Thymus (tissue), 11 donors: ENCODE results near the gene HECTD3. TPM values are rescaled to one million over a fixed set of nuclear protein-coding genes. Genes with fewer than 3 reads are reported as not detected.

Experiments used
- DNase-seq, 9 donors: peaks; one replicate each; pipeline ENCODE4 v3.0.0-alpha.2; 2013; ENCODE audit warnings: low spot score in 9 of 9, low read depth in 6 of 9, missing footprints in 1 of 9
- H3K27ac ChIP-seq, 2 donors: one replicate each; pipeline ENCODE4 v1.5.1; 2013; ENCODE audit warnings: control low read depth in 1 of 2, low read depth in 1 of 2, low read length in 1 of 2, mild to moderate bottlenecking in 1 of 2, moderate library complexity in 1 of 2
- H3K27me3 ChIP-seq, 2 donors: one replicate each; pipeline ENCODE4 v1.5.1; 2013; ENCODE audit warnings: low read length in 1 of 2; ENCODE audit not compliant: control insufficient read depth in 2 of 2, insufficient read depth in 1 of 2
- H3K36me3 ChIP-seq, 2 donors: one replicate each; pipeline ENCODE4 v1.5.1; 2013; ENCODE audit warnings: low read length in 1 of 2, mild to moderate bottlenecking in 1 of 2, moderate library complexity in 1 of 2; ENCODE audit not compliant: control insufficient read depth in 2 of 2, insufficient read depth in 2 of 2
- H3K4me1 ChIP-seq, 2 donors: one replicate each; pipeline ENCODE4 v1.5.1; 2013; ENCODE audit warnings: low read length in 2 of 2; ENCODE audit not compliant: control insufficient read depth in 2 of 2, insufficient read depth in 2 of 2
- H3K4me3 ChIP-seq, 2 donors: one replicate each; pipeline ENCODE4 v1.5.1; 2013; ENCODE audit warnings: low read length in 2 of 2, control low read depth in 1 of 2, mild to moderate bottlenecking in 1 of 2
- H3K9me3 ChIP-seq, 2 donors: one replicate each; pipeline ENCODE4 v1.5.1; 2013; ENCODE audit warnings: low read length in 1 of 2, mild to moderate bottlenecking in 1 of 2; ENCODE audit not compliant: control insufficient read depth in 2 of 2, insufficient read depth in 1 of 2
- WGBS: extraction: QIAGEN DNeasy Blood & Tissue Kit; methylation state at CpG from one replicate; pipeline ENCODE4 v1.1.7; 2013; 5-methylcytosine and 5-hydroxymethylcytosine counted together
- polyA plus RNA-seq: library from polyadenylated mRNA; stranded (reverse); fragments of 200-250 nt; gene quantifications from one replicate; pipeline ENCODE4 v1.2.3, GENCODE V29; 2013
- total RNA-seq: library from RNA; stranded (reverse); fragments of 120-200 nt; gene quantifications from one replicate; pipeline ENCODE4 v1.2.4, GENCODE V29; 2013
- donor health status: healthy.

HECTD3 gene
- total and polyA plus RNA-seq, 2 donors: 8.0 to 22.5 TPM

GRCh38 chr1:45038661-45039364, 27.7 kb upstream of the HECTD3 start:
- WGBS: 98% methylated on average over 8 of the region's 8 CpGs
- no peaks in the 10 kb centered on the region for H3K36me3 ChIP-seq

GRCh38 chr1:45038240-45038639, 27.1 kb upstream of the HECTD3 start:
- over 99% methylated on average over 2 of the region's 2 CpGs for WGBS
- DNase-seq: no peak
- Histone ChIP-seq H3K4me3 (no peak overlapping the region), H3K4me1 (no peaks in the 10 kb centered on the region), H3K27ac (no peak overlapping the region), H3K9me3 (no peaks in the 10 kb centered on the region), H3K36me3 (no peaks in the 10 kb centered on the region), H3K27me3 (no peaks in the 10 kb centered on the region)

More at GRCh38 chr1:45038661-45039364, 27.7 kb upstream of the HECTD3 start:
- no peak overlapping the region for H3K27ac ChIP-seq
- H3K27me3 ChIP-seq: no peaks in the 10 kb centered on the region
- no peaks in the 10 kb centered on the region for H3K4me1 ChIP-seq
- no peak overlapping the region for H3K4me3 ChIP-seq
- H3K9me3 ChIP-seq: no peaks in the 10 kb centered on the region
- no peak for DNase-seq

- Histone ChIP-seq H3K36me3 (no peaks in the 10 kb centered on the region), H3K27me3 (no peaks in the 10 kb centered on the region), H3K9me3 (no peaks in the 10 kb centered on the region), H3K27ac (no peak overlapping the region), H3K4me1 (no peaks in the 10 kb centered on the region), H3K4me3 (no peak overlapping the region)
- DNase-seq: no peak
Measured at GRCh38 chr1:45037456-45037855, 26.3 kb upstream of the HECTD3 start.

- WGBS: 95% methylated on average over 7 of the region's 7 CpGs
- Histone ChIP-seq H3K4me1 (no peaks in the 10 kb centered on the region), H3K9me3 (no peaks in the 10 kb centered on the region), H3K27me3 (no peaks in the 10 kb centered on the region), H3K36me3 (no peaks in the 10 kb centered on the region), H3K4me3 (no peak overlapping the region), H3K27ac (no peak overlapping the region)
- no peak for DNase-seq
Measured at GRCh38 chr1:45035631-45036301, 24.6 kb upstream of the HECTD3 start.

GRCh38 chr1:45033356-45033755, 22.2 kb upstream of the HECTD3 start:
- DNase-seq: peak in 1 of 9 donors; percentile 36
- H3K4me3 ChIP-seq: no peak overlapping the region
- no peaks in the 10 kb centered on the region for H3K9me3 ChIP-seq
- no peaks in the 10 kb centered on the region for H3K4me1 ChIP-seq
- no peaks in the 10 kb centered on the region for H3K27me3 ChIP-seq
- no peak overlapping the region for H3K27ac ChIP-seq
- H3K36me3 ChIP-seq: no peaks in the 10 kb centered on the region
- 99% methylated on average over 1 of the region's 1 CpG for WGBS

- no peak for DNase-seq
- 74% methylated on average over 2 of the region's 2 CpGs for WGBS
- H3K9me3 ChIP-seq: no peaks in the 10 kb centered on the region
- H3K4me1 ChIP-seq: no peaks in the 10 kb centered on the region
- H3K4me3 ChIP-seq: no peak overlapping the region
- no peaks in the 10 kb centered on the region for H3K27me3 ChIP-seq
- H3K36me3 ChIP-seq: no peaks in the 10 kb centered on the region
- H3K27ac ChIP-seq: no peak overlapping the region
Measured at GRCh38 chr1:45032837-45033236, 21.7 kb upstream of the HECTD3 start.

- 100% methylated on average over 1 of the region's 1 CpG for WGBS
- no peak overlapping the region for H3K27ac ChIP-seq
- H3K4me1 ChIP-seq: no peaks in the 10 kb centered on the region
Measured at GRCh38 chr1:45026446-45026845, 15.3 kb upstream of the HECTD3 start.

GRCh38 chr1:45023663-45024062, 12.5 kb upstream of the HECTD3 start:
- Histone ChIP-seq H3K27me3 (no peaks in the 10 kb centered on the region), H3K9me3 (no peaks in the 10 kb centered on the region), H3K4me1 (no peaks in the 10 kb centered on the region), H3K4me3 (no peak overlapping the region), H3K36me3 (no peaks in the 10 kb centered on the region), H3K27ac (no peak overlapping the region)
- no peak for DNase-seq
- WGBS: 94% methylated on average over 1 of the region's 1 CpG

More at GRCh38 chr1:45026446-45026845, 15.3 kb upstream of the HECTD3 start:
- Histone ChIP-seq H3K36me3 (no peaks in the 10 kb centered on the region), H3K27me3 (no peaks in the 10 kb centered on the region), H3K4me3 (no peak overlapping the region), H3K9me3 (no peaks in the 10 kb centered on the region)
- DNase-seq: no peak

GRCh38 chr1:45018599-45019230, 7.6 kb upstream of the HECTD3 start:
- H3K27me3 ChIP-seq: no peaks in the 10 kb centered on the region
- peaks cover 8 to 9% of the 10 kb centered on the region in 2 donors for H3K36me3 ChIP-seq
- WGBS: 78% methylated on average over 16 of the region's 16 CpGs
- peaks cover 0 to 3% of the 10 kb centered on the region in 2 donors for H3K4me1 ChIP-seq
- no peak overlapping the region for H3K4me3 ChIP-seq
- H3K9me3 ChIP-seq: no peaks in the 10 kb centered on the region
- DNase-seq: peak in 4 of 9 donors; percentile 26 to 72 (median 55)
- no peak overlapping the region for H3K27ac ChIP-seq
